KG1 (cell line): ENCODE measurements around the gene PLSCR1.

Experiments used
- DNase-seq: peaks from one replicate; lab custom pipeline; 2025; lab: John Stamatoyannopoulos, UW

The PLSCR1 gene

DNA sequence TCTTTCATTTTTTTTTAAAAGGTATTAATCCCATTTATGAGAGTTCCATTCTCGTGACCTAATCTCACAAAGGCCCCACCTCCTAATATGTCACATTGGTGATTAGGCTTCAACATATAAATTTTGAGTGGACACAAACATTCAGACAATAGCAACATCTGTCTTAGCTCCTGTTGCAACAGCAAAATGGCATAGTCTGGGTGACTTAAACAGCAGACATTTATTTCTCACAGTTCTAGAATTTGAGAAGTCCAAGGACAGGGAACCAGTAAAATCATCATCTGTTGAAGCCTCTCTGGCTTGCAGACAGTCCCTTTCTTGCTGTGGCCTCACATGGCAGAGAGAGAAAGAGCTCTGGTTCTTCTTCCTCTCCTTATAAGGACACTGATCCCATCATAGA, 71.8 kb downstream of the PLSCR1 start:
- DNase-seq: no peak

DNA sequence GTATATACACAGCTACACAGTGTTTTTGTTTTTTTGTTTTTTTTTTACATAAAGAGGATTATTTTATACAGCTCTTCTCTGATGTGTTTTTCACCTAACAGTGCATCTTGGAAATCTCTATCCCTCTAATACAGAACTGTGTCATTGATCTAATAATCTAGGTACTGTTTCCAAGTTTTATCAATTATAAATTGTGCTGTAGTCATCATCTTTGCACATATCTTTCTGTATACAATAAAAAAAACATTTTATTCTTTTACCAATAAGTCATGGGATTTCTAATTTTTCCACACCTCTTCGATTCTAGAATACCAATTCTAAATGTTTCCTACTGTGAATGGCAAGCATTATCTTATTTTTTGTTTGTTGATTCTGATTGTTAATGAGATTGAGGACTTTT, 73.4 kb downstream of the PLSCR1 start:
- DNase-seq: no peak

DNA sequence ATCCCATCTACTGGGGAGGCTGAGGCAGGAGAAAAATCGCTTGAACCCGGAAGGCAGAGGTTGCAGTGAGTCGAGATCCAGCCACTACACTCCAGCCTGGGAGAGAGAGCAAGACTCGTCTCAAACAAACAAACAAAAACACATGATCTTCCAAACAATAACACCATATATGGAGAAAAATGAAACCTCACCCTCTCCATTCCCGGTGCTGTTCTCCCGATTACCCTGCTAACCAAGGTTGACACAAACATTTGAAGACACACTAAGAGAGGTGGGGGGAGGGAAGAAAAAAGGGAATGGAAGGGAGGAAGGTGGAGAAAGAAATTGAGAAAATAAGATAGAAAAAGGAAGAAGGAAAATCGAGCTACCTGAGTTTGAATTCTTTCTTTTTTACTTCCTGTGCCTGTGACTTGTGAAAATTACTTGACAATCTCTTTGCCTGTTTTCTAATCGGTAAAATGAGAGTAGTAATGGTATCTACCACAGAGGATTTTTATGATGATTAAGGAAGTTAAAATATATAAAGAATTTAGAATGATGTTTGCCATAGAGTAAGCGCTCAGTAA, 73.9 kb downstream of the PLSCR1 start:
- no peak for DNase-seq

DNA sequence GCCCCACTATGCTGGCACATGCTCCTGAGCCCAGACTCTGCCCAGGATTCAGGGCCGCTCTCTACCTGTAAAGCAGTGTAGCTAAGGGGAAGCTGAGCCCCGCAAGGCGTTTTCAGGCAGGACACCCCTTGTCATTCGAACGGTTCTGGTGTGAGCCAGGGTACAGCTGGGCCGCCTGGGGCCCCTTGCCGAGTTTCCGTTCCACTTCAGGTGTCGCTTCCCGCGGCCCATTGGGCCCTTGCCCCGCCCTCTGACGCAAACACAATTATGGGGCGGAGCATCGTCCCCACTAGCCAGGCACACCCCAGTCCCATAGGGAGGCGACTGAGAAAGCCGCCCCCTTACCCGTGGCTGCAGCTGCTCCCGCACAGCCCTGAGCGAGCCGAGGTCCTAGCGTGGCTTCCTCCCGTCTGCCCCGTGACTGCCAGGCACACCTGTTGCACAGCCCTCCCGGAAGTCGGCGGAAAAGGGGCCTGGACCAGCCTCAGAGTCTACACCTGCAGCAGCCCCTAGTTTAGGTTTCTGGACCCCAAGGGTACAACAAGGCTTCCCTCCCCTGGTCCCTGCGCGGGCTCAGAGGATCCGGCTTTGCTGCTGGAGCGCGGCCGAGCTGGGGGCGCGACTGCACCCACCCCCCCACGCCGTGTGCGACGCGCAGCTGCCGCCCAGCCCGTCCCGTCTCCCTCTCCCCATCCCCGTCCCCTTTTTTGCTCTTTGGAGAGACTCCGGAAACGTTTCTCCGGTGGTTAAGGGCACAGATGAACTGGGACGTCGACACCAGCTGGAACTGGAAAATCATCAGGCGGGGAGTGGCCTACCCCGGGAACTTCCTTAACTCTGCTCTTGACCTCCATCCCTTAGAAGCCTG, 75.0 kb downstream of the PLSCR1 start, which contains the start of gene PLSCR2:
Gene PLSCR2, minus strand, starts transcription at position 412 of the 868 bp plus-strand sequence. CDS start 9,657 bp downstream, outside the sequence.
- no peak for DNase-seq

DNA sequence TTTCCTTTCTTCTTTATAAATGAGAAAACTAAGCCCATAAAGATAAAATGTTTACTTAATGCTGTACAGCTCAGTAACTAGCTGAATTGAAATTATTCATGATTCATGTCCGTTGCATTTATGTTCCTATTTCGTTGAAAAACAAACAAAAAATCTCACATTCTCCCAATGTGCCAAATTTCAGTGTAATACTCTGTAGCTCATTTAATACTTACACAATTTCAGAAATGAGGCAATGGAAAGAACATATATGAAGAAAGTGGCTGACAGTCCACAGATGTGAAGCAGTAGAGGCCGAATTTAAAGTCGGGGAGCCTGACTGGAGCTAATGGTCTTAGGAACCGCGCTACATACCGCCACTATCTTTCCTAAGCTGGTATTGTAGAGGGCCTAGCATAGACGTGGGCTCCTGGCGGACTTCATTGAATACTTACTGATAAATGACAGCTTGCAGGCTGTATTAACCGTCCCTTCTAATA, 75.7 kb downstream of the PLSCR1 start:
- DNase-seq: no peak

DNA sequence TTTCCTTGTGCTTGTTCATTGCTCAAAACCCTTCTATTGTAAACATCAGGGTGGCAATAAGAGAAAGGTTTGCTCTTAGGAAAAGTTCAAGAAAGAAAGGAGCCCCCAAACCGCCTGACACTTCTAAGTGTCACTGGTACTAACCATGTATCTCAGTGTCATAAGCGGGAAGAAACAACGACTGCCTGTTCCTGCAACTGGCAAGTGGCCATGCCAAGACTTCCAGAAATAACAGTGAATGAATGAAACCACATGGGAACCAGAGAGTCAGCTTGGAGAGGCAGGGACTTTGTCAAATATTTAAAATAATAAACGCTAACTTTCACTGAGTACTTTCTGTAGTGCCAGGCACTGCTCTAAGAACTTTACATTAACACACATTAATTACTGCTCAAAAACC, 76.2 kb downstream of the PLSCR1 start:
- DNase-seq: no peak

DNA sequence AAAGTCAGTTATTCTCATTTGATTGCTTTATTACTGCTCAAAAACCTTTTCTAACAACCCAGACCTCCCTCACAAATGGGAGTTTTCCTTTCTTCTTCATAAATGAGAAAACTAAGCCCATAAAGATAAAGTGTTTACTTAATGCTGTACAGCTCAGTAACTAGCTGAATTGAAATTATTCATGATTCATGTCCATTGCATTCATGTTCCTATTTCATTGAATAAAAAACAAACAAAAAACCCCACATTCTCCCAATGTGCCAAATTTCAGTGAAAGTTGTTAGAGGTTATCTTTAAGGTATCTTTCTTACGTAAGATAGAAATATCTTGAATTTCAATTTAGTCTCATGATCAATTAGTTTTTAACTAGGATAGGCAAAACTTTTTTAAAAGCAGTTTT, 77.8 kb downstream of the PLSCR1 start:
- DNase-seq: no peak

DNA sequence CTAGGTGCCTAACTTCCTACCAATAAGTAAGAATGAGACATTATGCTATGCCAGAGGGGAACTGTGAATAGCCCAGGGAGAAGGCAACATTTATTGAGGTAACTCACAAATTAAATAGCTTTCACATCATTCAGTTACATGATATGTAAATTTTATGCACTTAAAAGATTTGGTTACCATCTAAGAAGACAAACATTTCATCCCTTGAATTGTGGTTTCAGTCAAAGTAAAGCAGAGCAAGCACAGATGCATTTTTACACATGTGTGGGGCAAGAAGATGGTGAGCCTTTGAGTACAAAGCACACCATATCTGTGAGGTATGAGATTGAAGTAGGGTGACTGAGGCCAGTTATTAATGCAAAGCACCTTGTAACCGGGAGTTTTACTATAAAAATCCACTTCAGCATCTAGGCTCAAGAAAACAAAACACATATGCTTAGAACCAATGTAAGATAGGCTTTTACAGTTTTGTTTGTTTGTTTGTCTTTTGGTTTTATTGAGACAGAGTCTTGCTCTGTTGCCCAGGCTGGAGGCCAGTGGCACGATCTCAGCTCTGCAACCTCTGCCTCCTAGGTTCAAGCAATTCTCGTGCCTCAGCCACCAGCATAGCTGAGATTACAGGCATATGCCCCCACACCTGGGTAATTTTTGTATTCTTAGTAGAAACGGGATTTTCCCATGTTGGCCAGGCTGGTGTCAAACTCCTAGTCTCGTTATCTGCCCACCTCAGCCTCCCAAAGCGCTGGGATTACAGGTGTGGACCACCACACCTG, 78.5 kb downstream of the PLSCR1 start:
- no peak for DNase-seq
